AG04449 (cell line): ENCODE results near the gene SSRP1.

Source experiments
- CTCF ChIA-PET: fragments of 350-600 bp; formaldehyde crosslinking; extraction: SDS; loops from one replicate; lab custom pipeline; 2021; ENCODE audit warnings: antibody characterized with exemption; lab: Yijun Ruan, JAX
- POLR2A ChIA-PET: fragments of 400-600, 350-600 bp; formaldehyde crosslinking; extraction: SDS; loops from one replicate; lab custom pipeline; 2020; ENCODE audit warnings: antibody characterized with exemption, inconsistent platforms; lab: Yijun Ruan, JAX
- DNase-seq: peaks from one replicate; pipeline ENCODE4 v3.0.0-alpha.2; 2010; ENCODE audit warnings: low read depth, low spot score
- H3K4me3 ChIP-seq: 2 replicates; pipeline ENCODE4 v1.5.1; 2011; ENCODE audit warnings: low read depth, mild to moderate bottlenecking, control low read depth, low read length
- TF ChIP-seq, protein P1 (sequence below): IDR thresholded peaks from one replicate; pipeline ENCODE4 v1.5.1; 2011; ENCODE audit warnings: mild to moderate bottlenecking, moderate library complexity, low read length, control low read depth, inconsistent platforms; ENCODE audit not compliant: insufficient read depth; ENCODE audit errors: missing control alignments

SSRP1 gene

DNA sequence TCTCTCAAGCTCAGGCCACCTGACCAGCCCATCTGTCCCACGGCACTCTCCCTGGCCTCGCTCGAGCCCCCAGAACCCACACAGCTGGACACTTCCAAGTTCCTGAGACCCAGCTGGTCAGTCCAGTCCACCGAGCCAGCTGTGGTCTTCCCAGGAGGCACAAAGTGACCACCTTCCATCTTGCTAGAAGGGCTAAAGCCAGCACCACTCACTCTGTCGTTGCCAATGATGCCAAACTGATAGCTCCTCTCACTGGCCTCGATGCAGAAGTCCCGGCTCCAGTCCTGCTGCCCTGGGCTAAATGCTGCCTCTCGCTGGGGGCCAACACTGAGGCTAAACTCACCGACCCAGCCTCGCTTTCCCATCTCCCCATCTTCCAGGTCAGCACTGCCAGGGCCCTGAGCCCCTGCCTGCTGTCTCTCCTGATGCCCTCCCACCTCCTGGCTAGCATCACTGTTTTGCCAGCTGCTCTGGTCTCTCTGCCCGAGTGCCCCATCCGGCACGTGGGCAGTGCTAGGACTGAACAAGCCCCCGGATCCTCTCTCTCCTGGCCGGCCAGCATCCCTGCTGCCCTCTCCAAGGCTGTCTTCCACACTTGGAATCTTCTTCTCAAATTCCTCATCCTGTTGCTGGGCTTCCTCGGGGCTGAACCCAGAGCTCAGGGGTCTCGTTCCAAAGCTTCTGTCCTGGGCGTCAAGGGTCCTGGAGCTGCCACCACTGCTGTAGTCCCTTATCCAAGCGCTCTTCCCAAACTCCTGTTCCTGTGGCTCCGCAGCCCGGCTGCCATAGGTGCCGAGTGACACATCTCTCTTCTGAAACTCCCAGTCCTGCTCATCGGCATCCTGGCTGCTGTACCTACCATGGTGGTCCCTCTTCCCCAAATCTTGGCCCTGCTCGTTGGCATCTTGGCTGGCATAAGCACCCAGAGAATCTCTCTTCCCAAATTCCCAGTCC is 26.3 kb downstream of the SSRP1 start:
- TF ChIP-seq, protein P1, sequence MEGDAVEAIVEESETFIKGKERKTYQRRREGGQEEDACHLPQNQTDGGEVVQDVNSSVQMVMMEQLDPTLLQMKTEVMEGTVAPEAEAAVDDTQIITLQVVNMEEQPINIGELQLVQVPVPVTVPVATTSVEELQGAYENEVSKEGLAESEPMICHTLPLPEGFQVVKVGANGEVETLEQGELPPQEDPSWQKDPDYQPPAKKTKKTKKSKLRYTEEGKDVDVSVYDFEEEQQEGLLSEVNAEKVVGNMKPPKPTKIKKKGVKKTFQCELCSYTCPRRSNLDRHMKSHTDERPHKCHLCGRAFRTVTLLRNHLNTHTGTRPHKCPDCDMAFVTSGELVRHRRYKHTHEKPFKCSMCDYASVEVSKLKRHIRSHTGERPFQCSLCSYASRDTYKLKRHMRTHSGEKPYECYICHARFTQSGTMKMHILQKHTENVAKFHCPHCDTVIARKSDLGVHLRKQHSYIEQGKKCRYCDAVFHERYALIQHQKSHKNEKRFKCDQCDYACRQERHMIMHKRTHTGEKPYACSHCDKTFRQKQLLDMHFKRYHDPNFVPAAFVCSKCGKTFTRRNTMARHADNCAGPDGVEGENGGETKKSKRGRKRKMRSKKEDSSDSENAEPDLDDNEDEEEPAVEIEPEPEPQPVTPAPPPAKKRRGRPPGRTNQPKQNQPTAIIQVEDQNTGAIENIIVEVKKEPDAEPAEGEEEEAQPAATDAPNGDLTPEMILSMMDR, result no peak
- POLR2A ChIA-PET, result interaction anchor here (1.1 kb wide), 1 partner anchor 11 kb away, joined by 3 read pairs; no protein-coding TSS in a partner anchor
- no peak for DNase-seq
- H3K4me3 ChIP-seq, result no peak overlapping the region
- CTCF ChIA-PET, result no interaction called here

DNA sequence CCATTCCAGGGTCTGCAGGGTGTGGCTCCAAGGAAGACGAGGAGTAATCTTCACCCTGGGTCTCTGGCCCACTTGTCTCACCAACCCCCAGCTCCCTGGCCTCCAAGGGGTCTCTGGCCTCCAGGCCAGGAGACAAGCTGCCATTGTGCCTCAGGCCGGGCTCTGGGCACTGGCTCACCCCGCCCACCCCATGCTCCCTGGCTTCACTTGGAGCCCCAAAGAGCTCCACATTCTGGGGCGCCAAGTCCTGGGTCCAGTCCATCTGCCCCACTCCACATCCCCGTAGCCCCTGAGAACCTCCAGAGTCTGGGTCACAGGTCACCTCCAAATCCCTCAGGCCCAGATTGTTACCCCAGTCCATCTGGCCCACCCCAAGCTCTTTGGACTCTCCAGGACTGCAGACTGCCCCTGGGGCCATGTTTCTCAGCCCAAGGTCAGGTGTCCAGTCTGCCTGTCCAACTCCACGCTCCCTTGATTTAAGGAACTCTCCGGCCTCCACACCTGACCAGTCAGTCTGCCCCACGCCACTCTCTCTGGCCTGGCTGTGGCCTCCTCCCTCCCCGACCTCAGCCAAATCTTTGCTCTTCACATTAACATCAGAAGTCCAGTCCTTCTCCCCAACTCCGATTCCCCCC is 27.1 kb downstream of the SSRP1 start:
- DNase-seq, result no peak
- POLR2A ChIA-PET, result interaction anchor here (1.1 kb wide), 1 partner anchor 11 kb away, joined by 3 read pairs; no protein-coding TSS in a partner anchor

DNA sequence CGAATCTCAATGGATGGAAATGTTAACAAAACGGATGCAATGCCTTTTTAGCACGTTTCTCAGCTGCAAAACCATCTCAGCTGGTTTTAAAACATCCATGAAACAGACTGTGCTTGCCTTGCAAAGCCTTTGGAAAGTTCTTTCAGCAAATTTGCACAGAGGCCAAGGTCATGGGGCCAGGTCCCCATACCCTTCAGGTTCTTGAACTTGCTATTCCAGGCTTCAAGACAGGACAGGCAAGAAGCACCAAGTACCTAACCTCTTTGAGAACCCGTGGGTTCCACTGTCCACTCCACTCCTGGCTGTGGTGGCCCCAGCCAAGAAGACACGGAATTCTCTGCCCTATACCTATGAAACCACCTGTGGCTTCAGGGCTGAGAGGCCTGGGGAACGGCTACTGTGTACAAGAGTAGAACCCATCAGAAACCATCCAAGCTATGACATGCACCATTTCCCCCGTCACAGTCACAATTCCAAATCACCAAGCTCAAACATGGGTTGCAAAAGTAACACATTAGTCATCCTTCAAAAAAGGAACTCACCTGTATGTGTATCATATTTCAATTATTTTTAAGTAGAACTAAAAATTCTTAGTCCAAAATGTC is 27.9 kb downstream of the SSRP1 start:
- CTCF ChIA-PET, result interaction anchor here (1.0 kb wide), 1 partner anchor 30 kb away, joined by 4 read pairs; no protein-coding TSS in a partner anchor
- H3K4me3 ChIP-seq, result no peak overlapping the region
- POLR2A ChIA-PET, result interaction anchor here (1.0 kb wide), 1 partner anchor 13 kb away, joined by 5 read pairs; no protein-coding TSS in a partner anchor
- DNase-seq, result no peak
- TF ChIP-seq, protein P1, result no peak

More for the DNA sequence above, 27.1 kb downstream of the SSRP1 start:
- CTCF ChIA-PET, result interaction anchor here (1.0 kb wide), 1 partner anchor 30 kb away, joined by 4 read pairs; no protein-coding TSS in a partner anchor
- H3K4me3 ChIP-seq, result no peak overlapping the region
- TF ChIP-seq, protein P1, result no peak

DNA sequence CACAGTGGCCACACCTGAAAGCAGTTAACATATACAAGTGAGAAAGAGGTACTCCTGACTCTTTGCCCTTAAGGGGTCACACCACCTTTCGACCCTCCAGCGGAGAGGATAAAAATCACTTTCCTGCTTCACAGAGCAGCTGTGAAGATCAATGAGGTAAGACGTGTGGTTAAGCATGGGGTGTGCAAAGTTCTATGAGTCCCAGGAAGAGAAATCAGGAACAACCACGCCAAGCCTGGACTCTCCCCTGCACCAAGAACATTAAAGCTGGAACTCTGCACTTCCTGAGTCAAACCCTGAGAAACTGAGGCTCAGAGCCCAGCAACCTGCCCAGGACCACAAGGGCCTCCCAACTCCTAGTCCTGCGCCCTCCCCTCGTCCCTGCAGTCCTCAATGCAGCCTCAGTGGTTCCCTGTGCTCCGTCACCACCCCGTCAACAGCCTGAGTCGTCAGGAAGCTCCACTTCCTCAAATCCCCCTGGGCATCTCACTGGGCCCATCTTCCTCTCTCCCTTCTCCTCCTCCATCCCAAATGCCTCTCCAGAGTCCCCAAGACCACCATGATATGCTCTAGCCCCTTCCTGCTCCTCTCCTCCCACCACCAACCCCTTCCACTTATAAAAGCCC is 28.6 kb downstream of the SSRP1 start:
- POLR2A ChIA-PET, result interaction anchor here (1.0 kb wide), 1 partner anchor 12 kb away, joined by 5 read pairs; no protein-coding TSS in a partner anchor
- DNase-seq, result no peak
- TF ChIP-seq, protein P1, result no peak
- CTCF ChIA-PET, result no interaction called here
- H3K4me3 ChIP-seq, result no peak overlapping the region

DNA sequence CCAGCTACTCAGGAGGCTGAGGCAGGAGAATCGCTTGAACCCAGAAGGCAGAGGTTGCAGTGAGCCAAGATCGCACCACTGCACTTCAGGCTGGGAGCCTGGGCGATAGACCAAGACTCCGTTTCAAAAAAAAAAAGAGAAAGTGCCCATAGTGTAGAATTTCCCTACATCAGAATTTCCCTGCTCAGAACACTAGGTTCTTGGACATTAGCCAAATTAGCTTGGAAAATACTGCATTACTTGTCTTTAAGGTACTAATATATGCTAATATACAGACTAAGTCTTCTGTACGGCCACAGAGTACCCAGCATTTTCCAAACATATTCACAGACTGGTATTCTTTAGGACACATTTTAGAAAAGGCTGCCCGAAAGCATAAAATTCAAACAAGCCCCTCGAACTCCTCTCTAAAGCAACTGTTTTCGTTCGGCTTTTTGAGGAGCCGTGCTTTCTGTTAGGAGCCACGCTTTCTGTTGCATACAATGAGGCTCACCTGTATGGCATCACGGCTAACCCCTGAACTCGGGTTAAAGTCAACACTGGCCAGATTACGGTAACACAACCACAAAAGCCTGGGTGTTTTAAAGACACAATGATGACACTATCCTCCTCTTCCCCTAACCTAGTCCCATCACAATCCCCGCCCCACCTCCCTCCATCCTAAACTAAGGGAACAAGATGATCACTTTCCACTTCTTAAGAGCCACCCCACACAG is 29.4 kb downstream of the SSRP1 start:
- ChIA-PET CTCF (interaction anchor here (1.1 kb wide), 1 partner anchor 51 kb away, joined by 3 read pairs; no protein-coding TSS in a partner anchor), POLR2A (no interaction called here)
- TF ChIP-seq, protein P1, result no peak
- no peak overlapping the region for H3K4me3 ChIP-seq
- no peak for DNase-seq
